HG02642 (cell line): ENCODE results near the gene PYROXD2.
"Not testable (repeated sequence)": the region's sequence is repeated elsewhere in the genome, so short reads cannot be mapped to it uniquely, and the experiment has no call there.

Source experiments
- ATAC-seq: cut with Tn5 transposase; IDR thresholded peaks from one replicate; pipeline ENCODE4 v1.9.1; 2021; ENCODE audit warnings: mild to moderate bottlenecking; ENCODE audit not compliant: unreplicated experiment, poor library complexity

The PYROXD2 gene

DNA sequence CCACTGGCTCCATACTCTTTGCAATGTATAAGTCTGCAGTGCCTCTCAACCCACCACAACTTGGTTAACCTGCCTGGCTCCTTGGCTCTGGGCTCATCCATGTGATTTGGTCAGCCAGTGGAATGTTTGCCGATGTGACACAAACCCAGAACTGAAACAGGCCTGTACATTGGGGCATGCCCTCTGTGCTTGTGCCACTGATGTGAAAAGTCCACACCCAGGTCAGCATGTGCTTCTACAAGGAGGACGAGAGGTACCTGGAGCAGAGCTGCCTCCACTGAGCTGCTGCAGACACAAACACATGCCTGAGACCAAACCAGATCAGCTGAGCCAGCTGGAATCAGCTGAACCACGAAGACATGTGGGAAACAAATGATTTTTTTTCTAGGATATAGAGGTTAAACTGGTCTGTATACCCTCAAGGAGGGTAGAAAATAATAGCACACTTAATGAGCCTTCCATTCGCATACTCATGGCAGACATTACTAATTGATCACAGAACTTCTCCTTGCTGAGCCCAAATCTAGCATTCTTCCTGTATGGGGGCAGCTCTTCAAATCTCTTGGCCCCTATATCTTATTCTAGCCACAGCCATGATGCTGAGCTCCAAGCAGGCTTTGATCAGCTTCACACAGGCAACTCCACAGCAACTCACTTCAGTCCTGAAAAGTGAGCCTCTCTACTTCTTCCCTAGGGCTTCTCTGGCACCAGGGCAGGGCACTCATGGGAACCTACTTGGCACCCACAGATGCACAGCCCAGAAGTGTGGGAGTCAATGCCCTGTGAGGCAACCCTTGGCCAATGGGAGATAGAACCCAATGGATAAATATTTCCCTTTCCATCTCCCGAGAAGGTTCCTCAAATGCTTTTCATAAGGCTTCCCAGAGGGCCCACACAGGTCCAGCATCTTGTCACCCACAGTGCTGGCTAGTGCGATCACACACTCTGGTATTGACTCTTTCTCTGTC is 18.6 kb downstream of the PYROXD2 start:
- ATAC-seq: no peak

DNA sequence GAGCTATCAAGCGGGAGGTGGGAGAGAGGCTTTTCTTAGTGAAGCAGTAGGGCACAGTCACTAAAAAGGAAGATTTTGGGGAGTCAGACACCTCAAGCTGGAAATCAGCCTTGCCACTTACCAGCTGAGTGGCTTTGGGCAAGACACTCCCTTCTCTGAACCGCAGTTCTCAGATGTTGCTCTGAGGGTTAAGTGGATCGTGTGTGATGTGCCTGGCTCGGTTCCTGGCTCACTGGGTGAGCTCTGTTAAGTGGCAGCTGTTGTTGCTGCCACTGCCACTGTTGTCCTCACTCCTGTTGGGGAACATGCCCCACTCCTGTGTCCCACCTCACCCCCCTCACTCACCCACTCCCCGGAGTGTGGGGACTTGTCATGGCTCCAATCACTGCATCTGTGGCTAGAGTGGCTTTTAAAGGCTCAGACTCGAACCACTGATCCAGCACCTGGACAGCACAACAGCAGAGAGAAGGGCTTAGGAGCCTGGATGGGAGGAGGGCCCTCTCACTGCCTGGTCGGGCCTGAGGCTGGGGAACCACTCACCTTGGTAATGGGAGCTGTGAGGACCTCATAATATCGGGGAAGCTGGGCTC is 20.0 kb downstream of the PYROXD2 start:
- ATAC-seq: no peak

DNA sequence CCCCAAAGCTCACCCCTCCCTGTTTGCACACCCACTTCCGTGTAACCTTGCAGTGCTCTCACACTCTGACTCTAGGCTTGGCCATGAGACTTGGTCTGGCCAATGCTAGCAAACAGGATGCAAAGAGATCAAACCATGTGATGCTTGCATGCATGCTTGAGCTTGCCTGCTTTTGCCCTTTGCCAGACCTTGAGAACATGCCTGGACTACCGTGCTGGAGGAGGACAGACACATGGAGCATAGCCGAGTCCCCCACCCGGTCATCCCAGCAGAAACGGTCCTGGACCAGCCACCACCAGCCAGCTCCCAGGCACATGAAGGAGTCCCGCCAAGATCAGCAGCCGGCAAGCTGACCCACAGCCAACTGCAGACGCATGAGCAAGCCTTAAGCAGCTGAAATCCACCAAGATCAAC is 23.4 kb downstream of the PYROXD2 start:
- ATAC-seq: no peak

DNA sequence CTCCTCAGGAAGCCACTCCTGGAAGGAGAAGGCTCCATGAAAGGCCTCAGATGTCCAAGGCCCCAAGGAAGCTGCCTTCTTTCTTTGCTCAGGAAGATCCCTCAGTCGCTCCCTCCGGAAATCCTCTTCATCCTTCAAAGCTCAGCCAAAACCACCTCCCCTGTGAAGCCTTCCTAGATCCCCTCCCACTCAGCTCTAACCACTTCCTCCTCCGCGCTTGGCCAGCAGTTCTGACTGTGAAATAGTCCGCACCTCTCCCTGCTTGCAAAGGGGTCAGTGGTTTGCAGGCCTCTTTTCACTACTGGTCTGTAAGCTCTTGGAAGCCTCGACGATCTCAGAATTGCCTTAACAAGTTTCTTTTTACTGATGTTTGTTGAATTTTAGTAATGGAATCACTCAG is 23.9 kb downstream of the PYROXD2 start:
- no peak for ATAC-seq

DNA sequence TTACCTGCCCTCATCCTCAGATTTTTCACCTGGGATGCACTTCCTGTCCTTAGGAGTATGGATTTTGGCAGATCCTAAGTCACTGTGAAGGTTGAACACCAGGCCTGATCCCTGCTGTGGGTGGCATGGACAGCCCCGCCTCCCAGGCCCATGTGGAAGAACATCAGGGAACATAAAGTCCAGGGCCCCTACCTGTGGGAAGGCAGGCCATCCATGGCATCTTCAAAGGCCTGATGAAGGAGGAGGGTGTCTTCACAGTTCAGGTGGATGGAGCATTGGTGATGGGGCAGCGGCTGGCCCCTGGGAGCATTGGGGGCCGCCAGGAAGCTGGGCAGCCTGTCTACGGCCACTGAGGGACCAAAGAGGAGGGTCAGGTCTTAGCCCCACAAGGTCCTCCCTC is 24.6 kb downstream of the PYROXD2 start:
- ATAC-seq: no peak

DNA sequence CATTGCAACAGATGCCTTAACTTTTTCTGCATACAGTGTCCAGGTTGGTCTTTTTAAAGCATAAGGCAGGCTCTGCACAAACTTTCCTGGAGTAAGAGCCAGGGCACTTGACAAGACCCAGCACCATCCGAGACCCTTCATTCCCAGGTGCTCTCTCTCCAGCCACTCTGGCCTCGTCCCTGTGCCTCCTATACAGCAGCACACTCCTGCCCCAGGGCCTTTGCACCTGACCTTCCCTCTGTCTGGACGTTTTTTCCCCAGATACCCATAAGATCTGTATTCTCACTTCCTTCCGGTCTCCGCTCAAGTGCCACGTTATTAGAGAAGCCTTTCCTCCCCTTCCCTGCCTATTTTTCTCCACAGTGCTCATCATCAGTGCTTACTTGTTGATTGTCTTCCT is 25.6 kb downstream of the PYROXD2 start:
- ATAC-seq: no peak

DNA sequence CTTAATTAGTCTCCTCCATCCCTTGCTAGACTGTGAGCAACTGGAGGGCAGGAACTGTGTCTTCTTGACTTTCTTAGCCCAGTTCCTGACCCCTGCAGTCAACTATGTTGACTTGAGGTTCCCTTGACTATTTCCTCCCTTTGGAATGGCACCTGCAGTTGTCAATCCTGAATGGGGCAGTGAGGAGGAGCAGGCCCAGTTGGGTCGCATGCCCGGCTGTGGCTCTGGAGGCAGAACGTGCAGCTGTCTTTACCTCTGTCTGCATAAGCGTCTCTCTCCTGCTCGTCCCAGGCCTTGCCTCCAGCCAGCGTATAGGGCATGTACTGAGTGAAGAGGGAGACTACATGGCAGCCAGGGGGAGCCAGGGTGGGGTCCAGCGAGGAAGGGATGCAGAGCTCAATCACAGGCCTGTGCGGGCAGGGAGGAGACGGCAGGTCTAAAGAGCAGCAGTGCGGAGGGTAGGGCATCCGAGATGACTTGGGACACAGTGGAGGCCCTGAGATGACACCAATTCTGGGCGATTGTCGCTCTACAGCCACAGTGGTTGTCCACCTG is 26.8 kb downstream of the PYROXD2 start:
- no peak for ATAC-seq

DNA sequence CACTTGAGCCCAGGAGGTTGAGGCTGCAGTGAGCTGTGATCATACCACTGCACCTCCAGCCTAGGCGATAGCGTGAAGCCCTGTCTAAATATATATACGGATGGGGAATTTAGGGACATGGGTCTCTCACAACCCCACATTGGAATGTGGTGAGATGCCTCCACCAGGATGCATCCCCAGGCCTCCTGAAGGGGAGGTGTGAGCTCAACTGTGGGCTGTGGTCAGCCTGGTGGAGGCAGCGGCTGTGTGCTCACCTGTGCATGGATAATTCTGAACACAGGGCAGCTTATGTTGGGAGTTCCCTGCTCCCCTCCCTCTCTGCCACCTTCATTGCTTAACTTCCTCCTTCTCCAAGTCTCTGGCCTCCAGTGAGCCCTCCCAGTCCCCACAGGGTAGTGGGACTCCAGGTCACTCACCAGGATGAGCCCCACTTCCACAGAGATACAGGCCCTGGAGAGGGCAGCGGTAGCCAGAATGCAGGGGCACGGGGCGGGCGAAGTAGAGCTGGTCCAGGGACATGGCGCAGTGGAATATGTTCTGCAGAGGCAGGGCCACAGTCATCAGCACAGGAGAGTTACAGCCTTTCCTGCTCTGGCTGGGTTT is 30.4 kb downstream of the PYROXD2 start:
- ATAC-seq: no peak

DNA sequence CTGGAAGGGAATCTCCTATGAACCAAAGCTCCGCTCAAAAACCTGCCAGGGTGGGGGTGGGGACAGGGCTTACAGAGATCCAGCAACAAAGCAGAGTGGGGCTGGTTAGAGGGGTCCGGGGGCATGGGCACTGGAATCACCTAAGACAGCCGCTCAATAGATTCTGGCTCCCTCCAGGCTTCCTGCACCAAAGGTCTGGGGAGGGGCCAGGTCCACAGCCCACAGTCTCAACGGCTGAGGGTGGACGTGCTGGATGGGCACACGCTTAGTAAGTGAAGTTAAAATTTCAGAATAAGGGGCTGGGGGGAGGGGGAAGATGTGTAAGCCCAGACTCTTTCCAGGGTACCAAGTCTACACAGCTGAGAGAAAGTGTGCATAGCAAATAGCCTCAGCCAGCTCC is 31.1 kb downstream of the PYROXD2 start:
- ATAC-seq: no peak

DNA sequence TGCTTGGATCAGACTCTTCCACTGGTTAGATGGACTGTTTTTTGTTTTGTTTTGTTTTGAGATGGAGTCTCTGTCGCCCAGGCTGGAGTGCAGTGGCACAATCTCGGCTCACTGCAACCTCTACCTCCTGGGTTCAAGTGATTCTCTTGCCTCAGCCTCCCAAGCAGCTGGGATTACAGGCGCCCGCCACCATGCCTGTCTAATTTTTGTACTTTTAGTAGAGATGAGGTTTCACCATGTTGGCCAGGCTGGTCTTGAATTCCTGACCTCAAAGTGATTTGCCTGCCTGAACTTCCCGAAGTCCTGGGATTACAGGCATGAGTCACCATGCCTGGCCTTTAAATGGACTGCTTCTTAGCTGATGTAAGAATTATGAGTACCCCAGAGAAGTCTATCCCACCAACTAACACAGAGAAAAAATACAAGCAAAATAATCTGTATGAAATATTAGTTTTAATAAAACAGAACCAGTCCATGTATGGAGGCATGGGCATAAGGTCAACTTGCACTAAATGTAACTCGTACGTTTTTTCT is 31.8 kb downstream of the PYROXD2 start:
- not testable (repeated sequence) for ATAC-seq

DNA sequence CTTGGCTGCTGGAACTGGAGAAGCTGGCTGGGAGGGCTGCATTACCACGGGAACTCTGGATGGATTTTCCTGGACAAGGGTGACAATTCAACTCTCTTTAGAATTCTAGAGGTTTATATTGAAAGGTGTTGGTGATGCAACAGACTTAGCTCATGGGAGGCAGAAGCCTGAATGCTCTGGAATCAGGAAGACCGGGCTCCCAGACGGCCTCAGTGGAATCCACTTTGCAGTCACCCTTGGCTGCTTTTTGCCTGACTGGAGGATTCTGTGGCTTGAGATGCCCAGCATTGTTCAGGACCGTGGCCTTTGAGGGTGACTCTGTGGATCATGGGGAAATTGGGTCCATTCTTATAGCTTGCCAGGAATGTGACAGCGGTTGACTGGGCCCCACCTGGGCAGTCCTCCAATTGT is 32.3 kb downstream of the PYROXD2 start:
- ATAC-seq: no peak

DNA sequence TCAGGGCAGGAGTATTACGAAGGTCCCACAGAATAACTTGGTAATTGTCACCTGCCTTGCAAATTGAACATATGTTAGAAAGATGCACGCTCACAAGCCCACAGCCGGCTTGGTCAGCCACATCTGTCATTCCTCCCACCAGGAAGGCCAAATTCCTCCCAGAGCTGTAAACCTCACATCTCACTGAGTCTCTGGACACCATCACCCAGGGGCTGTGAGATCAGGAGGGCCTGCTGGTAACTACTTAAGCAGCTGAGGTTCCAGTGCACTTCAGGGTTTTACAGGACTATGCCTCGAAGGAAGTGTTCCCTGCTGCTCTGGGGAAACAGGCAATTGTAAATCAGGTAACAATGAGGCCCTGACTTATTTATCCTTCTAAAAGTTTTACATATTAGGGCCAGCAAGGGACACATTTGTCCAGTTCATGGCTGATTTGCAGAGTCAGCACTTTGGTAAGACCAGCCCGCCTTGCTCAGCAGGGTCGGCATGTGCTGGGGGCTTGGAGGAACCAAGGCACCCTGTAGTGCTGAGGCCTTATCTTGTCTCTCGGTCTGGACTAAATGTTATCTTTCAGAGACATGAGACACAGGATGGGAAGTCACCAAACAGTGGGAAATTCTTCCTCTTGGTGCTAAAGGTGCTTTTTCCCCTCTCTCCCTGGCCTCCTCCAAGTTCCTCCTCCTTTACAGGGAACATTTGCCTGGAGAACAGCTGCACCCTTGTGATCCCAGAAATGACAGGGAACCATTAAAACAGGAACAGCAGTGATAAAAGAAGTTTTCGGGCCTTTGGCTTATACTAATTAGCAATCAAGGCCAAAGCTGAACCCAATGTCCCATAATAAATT is 34.3 kb downstream of the PYROXD2 start:
- no peak for ATAC-seq

DNA sequence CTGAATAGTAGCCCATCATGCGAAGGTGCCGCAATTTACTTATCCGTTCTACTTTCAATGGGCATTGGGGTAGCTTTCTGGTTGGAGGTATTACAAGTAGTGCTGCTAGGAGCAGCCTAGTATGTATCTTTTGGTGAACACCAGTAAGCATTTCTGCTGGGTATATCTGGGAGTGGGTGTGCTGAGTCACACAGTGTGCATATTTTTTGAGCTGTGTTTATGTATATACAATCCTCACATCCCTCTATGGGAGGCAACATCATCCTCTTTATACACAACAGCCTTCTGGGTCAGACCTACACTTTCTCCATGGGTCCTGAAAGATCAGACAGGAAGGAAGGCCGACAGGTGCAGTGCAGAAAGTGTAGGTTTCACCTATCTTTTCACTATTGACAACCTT is 36.3 kb downstream of the PYROXD2 start:
- no peak for ATAC-seq

DNA sequence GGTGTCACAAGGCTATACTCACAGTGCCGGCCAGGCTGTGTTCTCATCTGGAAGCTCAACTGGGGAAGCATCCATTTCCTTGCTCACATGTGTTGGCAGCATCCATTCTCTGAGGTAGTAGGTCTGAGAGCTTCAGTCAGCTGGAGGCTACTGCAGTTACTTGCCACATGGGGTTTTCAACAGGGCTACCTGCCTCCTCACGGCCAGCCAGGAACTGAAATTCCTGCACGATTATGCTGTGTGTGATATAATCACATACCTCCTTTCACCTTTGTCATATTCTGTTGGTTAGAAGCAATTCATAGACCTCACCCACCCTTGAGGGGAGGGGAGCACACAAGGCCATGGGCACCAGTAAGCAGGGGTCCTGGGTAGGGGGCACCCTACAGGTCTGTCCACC is 37.4 kb downstream of the PYROXD2 start:
- ATAC-seq: no peak

DNA sequence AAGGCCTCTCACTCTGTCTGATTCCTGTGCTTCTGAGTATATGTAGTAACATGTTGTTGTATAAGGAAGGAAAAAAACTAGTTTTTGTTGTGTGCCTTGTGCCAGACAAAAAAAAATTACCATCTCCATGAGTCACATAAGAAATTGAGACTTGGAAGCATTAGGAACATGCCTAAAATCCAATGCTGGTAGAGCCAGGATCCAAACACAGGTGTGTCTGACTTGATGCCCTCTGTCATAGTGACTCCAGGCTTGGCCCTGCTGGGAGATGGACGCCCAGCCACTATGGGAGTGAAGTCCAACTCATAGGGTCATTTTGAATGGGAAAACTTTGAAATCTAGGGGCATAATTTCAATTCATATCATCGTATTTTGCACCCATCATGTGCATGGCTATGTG is 38.0 kb downstream of the PYROXD2 start:
- ATAC-seq: no peak

DNA sequence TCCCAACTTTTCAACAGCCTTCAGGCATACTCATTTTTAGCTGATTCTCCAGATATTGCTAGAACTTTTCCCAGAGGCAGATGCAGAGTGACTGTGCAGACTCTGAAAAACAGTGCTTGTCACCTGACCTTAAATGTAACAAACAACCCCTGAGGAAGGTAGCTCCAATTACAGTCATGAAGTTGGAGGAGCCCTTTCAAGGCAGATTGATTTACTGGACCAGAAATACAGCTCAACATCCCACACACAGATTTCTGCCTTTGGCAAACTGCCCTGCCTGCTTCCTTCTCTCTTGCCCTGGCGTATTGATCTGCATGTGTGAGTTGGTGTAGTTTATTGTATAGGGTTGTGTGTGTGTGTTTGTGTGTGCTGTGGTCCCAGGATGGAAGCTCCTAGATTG is 38.5 kb downstream of the PYROXD2 start:
- no peak for ATAC-seq

DNA sequence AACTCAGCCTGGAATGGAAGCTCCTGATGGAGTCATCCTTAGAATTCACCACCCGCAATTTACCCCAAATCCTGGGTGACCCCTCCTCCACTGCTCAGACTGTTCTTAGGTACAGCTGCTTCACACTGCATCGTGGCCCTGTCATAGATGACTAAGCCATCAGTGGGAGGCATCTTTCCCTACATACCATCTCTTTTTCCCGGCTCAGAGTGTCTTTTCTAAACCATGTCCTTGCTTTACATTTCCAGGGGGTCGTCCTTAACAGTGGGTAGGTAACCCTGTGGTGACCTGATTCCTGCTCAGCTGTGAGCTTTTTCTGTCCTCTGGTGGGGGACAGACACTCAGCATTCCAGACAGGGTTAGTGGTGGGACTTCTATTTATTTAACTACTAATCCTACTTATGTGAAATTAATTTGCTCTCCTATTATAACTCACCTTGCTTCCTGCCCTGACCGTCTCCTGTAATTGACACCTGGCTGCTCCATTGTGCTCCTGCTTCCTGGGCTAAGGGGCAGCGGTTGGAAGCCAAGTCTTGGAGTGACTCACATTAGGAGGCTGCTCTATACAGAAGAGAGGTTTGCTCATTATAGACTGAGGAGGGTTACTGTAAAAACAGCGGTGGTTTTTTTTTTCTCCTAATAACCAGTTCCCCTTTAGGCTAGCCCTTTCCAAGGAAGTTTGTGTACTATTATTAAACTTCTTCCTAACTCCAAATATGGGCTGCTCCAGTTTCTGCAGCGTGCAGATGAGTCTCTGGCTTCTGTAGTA is 40.6 kb downstream of the PYROXD2 start:
- no peak for ATAC-seq

DNA sequence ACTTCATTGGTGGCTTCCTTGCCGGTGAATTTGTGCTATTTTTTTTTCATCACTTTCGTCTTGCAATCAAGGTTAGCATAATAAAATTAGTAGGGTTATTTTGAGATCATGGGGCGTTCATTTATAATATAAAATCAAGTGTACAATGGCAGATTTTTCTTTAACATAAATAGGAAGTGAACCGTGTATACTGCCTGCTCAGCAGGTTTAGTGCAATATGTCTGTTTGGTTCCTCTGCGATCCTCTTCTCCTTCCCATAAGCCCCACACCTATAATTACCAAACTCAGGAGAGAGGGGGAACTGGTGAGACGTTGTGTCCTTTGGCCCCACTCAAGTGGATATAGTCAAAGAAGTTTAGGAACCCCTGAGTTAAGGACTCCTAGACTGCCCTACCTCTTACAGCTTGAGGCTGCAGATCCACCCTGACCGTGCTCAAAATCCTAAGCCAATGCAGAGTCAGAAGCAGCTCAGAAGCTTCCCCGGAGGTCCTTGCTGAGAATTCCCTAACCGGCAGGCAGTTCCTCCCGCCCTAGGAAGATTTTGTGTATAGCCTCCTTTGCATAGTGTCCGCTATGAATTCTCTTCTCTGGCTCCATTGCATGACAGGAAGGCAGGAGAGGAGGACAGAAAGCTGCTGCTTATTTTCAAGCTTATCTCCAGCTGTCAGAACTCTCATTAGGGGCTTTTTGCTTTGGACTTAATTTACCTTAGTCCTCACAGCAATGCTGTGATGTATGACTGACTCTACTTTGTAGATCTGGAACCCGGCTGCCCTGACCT is 41.5 kb downstream of the PYROXD2 start:
- no peak for ATAC-seq
